COLO668 (cell line): Measurements from ENCODE around the gene AGRN.
A peak's percentile ranks its signal among the peaks of the same experiment; 100 is the strongest.
"Not testable (repeated sequence)": the region's sequence is repeated elsewhere in the genome, so short reads cannot be mapped to it uniquely, and the experiment has no call there.

Source experiments
- DNase-seq: peaks from one replicate; lab custom pipeline; 2025; ENCODE audit not compliant: unreplicated experiment; lab: John Stamatoyannopoulos, UW

Gene AGRN

GRCh38 chr1:1065265-1065939, 45.5 kb downstream of the AGRN start:
- no peak for DNase-seq

- not testable (repeated sequence) for DNase-seq
Observed at GRCh38 chr1:1065940-1066304, 46.0 kb downstream of the AGRN start.

- DNase-seq = no peak
Observed at GRCh38 chr1:1066403-1067283, 46.7 kb downstream of the AGRN start.

GRCh38 chr1:1067284-1067859, 47.5 kb downstream of the AGRN start:
- peak; percentile 72 for DNase-seq

- peak; percentile 96 for DNase-seq
Observed at GRCh38 chr1:1067860-1068516, 48.1 kb downstream of the AGRN start.

- DNase-seq = peak; percentile 99
Observed at GRCh38 chr1:1068517-1069055, 48.7 kb downstream of the AGRN start.

- DNase-seq = peak; percentile 96
Observed at GRCh38 chr1:1069056-1069710, 49.3 kb downstream of the AGRN start.

GRCh38 chr1:1069711-1070676, 50.1 kb downstream of the AGRN start:
- no peak for DNase-seq

- no peak for DNase-seq
Observed at GRCh38 chr1:1071486-1072298, 51.8 kb downstream of the AGRN start.

GRCh38 chr1:1072299-1072848, 52.5 kb downstream of the AGRN start:
- DNase-seq = no peak

- DNase-seq = no peak
Observed at GRCh38 chr1:1072849-1073742, 53.2 kb downstream of the AGRN start.

GRCh38 chr1:1073743-1074587, 54.0 kb downstream of the AGRN start, which contains the start of gene RNF223:
TSS of gene RNF223 (minus strand) at chr1:1074306. CDS start at chr1:1072566, 1,740 bp downstream.
- DNase-seq = peak; percentile 94

GRCh38 chr1:1074631-1075147, 54.8 kb downstream of the AGRN start:
- DNase-seq = peak; percentile 68

GRCh38 chr1:1075148-1075935, 55.4 kb downstream of the AGRN start:
- no peak for DNase-seq

- DNase-seq = not testable (repeated sequence)
Observed at GRCh38 chr1:1077396-1077795, 57.5 kb downstream of the AGRN start.
